Ascending aorta (tissue), 2 donors: ENCODE results near the gene ELFN1. TPM values are rescaled to one million over a fixed set of nuclear protein-coding genes. Genes with fewer than 3 reads are reported as not detected.

Experiments used
- DNase-seq, 2 donors: peaks; one replicate each; pipeline ENCODE4 v3.0.0-alpha.2; 2019; ENCODE audit warnings: low spot score in 2 of 2
- H3K27ac ChIP-seq, 2 donors: fragments of 200-600 bp; sonication (generic); one replicate each; pipeline ENCODE4 v1.5.1; 2016 to 2017; ENCODE audit warnings: mild to moderate bottlenecking in 1 of 2
- H3K27me3 ChIP-seq: fragments of 200-600 bp; sonication (generic); one replicate; pipeline ENCODE4 v1.5.1; 2017
- H3K36me3 ChIP-seq, 2 donors: fragments of 200-600 bp; sonication (generic); one replicate each; pipeline ENCODE4 v1.5.1; 2016
- H3K4me1 ChIP-seq, 2 donors: fragments of 200-600 bp; sonication (generic); one replicate each; pipeline ENCODE4 v1.5.1; 2016 to 2017; ENCODE audit warnings: mild to moderate bottlenecking in 1 of 2
- H3K4me3 ChIP-seq, 2 donors: fragments of 200-600 bp; sonication (generic); one replicate each; pipeline ENCODE4 v1.5.1; 2016 to 2017; ENCODE audit warnings: mild to moderate bottlenecking in 1 of 2
- H3K9me3 ChIP-seq, 2 donors: fragments of 200-600 bp; sonication (generic); one replicate each; pipeline ENCODE4 v1.5.1; 2016
- intact Hi-C: fragments of 100-400 bp; cut with DNase I; formaldehyde crosslinking; loops from one replicate; pipeline ENCODE4 v1.15.1; 2023
- total RNA-seq: library from RNA; depleted of rRNA; stranded (reverse); fragments of >200 nt; gene quantifications from one replicate; pipeline ENCODE4 v1.1.0, GENCODE V29; 2016
- TF ChIP-seq, protein P1 (sequence below), 3 experiments: fragments of 200-600 bp in 2 of 3; fragments of 450-650 bp in 1 of 3; sonication (generic) in 2 of 3; IDR thresholded peaks; one replicate each; pipeline ENCODE4 v1.5.1; 2016 to 2019; ENCODE audit warnings: antibody characterized with exemption in 3 of 3, mild to moderate bottlenecking in 1 of 3, moderate library complexity in 1 of 3

The ELFN1 gene
- total RNA-seq, 1 donor from 2014 or later = 7.3 TPM

DNA sequence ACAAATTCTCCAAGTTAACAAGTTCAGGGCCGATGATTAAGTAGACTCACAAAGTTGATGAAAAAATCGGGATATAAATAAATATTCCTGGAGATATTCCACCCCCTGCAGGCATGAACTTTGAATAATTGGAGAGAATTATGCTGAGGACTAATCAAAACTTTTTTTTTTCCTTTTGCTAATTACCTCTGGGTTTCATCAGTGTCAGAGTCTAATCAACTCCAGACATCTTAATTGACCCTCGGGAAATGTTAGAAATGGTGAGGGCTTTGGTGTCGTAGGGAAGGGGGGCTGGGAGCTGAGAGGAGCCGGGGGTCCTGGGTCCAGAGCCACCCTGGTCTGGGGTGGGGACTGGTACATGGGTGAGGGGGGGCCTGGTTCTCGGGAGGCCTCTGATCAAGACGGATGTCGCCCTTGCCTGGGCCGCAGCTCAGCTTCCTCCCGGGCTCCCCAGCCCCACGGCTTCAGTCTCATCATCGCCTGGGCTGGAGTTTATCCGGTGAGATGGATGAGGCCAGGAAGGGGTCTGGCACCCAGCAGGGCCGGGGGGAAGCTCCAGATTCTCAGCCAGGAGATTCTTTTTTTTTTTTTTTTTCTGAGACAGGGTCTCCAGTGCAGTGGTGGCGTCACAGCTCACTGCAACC, 30.4 kb upstream of the ELFN1 start:
- intact Hi-C loops = no loop called here
- H3K4me3 ChIP-seq = no peak overlapping the region
- H3K27ac ChIP-seq = no peak overlapping the region
- TF ChIP-seq, protein P1, sequence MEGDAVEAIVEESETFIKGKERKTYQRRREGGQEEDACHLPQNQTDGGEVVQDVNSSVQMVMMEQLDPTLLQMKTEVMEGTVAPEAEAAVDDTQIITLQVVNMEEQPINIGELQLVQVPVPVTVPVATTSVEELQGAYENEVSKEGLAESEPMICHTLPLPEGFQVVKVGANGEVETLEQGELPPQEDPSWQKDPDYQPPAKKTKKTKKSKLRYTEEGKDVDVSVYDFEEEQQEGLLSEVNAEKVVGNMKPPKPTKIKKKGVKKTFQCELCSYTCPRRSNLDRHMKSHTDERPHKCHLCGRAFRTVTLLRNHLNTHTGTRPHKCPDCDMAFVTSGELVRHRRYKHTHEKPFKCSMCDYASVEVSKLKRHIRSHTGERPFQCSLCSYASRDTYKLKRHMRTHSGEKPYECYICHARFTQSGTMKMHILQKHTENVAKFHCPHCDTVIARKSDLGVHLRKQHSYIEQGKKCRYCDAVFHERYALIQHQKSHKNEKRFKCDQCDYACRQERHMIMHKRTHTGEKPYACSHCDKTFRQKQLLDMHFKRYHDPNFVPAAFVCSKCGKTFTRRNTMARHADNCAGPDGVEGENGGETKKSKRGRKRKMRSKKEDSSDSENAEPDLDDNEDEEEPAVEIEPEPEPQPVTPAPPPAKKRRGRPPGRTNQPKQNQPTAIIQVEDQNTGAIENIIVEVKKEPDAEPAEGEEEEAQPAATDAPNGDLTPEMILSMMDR (IDR thresholded peaks at IDR 0.05) = no peak
- no peaks in the 10 kb centered on the region for H3K36me3 ChIP-seq
- H3K4me1 ChIP-seq = no peaks in the 10 kb centered on the region
- no peak for DNase-seq
- H3K27me3 ChIP-seq = no peaks in the 10 kb centered on the region
- peaks cover 8 to 15% of the 10 kb centered on the region in 2 donors for H3K9me3 ChIP-seq

DNA sequence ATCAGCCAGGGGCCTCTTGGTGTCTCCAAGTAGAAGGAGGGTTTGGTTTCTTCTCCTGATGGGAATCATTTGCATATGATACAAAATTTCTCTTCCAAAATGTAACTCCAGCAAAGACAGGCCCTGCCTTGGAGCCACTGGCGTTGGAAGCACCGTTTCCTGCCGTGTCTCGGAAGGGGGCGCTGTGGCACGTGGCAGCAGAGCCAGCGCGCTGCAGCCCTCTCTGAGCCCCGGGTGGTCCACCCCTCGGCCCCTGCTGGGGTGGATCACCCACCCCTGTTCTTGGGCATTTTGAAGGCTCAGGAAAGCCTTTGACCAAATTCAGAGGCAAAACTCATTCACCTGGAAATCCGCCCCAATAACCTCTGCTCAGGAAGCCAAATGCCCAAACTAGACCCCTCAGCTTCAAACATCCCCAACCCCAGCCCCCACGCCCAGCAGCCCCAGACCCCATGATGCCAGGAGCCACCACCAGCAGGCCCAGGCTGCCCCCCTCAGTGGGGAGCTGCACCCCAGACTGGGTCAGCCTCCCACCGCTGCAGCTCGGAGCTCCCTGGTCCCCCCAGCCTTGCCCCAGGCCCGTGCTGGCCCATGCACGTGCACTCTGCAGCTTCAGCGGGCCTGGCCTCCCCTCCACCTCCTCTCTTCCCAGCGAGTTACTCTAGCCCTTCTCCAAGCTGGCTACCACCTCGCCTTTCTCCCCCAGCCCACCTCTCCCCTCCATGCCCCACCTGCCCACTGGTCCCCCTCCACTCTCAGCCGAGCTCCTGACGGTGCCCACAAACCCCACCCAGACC, 29.5 kb upstream of the ELFN1 start:
- no peaks in the 10 kb centered on the region for H3K27me3 ChIP-seq
- no peak for DNase-seq
- H3K4me1 ChIP-seq = no peaks in the 10 kb centered on the region
- intact Hi-C loops = no loop called here
- no peak overlapping the region for H3K4me3 ChIP-seq
- TF ChIP-seq, protein P1 (IDR thresholded peaks at IDR 0.05) = no peak
- H3K9me3 ChIP-seq = peaks cover 3 to 12% of the 10 kb centered on the region in 2 donors
- H3K36me3 ChIP-seq = no peaks in the 10 kb centered on the region
- H3K27ac ChIP-seq = no peak overlapping the region

DNA sequence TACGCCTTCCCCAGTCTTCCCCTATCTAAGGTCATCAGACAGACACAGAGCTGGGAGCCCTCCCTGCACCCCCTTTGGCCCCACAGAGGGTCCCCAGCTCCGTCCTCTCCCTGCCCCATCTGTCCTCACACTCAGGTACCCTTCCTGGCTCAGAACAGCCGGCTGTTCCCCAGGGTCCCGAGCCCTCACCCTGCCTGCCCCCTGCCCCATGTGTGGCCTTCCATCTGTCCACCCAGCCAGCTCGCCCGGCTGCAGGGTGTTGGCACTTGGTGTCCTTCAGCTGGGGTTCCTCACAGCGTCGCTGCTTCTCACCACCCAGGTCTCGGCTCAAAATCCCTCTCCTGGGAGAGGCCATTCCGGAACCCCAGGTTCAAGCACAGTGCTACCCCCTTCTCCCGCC, 28.9 kb upstream of the ELFN1 start:
- TF ChIP-seq, protein P1 (IDR thresholded peaks at IDR 0.05) = no peak
- no peaks in the 10 kb centered on the region for H3K36me3 ChIP-seq
- no peaks in the 10 kb centered on the region for H3K4me1 ChIP-seq
- DNase-seq = no peak
- no peak overlapping the region for H3K4me3 ChIP-seq
- H3K27ac ChIP-seq = no peak overlapping the region
- H3K27me3 ChIP-seq = no peaks in the 10 kb centered on the region
- intact Hi-C loops = no loop called here
- H3K9me3 ChIP-seq = peaks cover 3 to 12% of the 10 kb centered on the region in 2 donors

DNA sequence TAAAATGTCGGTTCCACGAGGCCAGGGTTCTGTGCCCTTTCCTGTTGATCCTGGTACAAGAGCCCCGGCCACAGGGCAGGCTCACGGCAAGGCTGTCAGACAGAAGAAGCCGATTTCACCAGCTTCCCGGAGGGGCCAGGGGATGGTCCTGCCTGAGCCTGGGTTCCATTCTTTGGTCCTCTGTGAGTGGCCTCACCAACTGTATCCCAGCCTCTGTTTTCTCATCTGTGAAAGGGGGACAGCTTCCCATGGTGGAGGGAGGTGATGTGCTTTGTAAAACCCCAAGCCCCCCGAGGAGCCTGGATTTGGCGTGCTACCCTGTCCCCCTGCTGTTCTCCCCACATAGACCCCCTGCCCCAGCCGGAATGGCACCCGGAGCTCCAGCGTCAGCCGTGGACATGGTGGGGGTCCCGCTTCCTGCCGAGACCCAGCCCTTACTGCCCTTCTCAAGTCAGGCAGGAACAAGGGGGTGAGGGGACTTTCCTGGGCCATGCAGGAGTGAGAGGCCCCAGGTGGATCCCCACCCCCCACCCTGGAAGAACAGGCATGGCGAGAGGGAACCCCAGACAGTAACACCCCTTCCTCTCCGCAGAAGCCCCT, 28.3 kb upstream of the ELFN1 start:
- Histone ChIP-seq H3K27ac (no peak overlapping the region), H3K9me3 (peaks cover 3 to 10% of the 10 kb centered on the region in 2 donors), H3K4me1 (peaks cover 0 to under 1% of the 10 kb centered on the region in 2 donors), H3K4me3 (no peak overlapping the region), H3K36me3 (no peaks in the 10 kb centered on the region), H3K27me3 (no peaks in the 10 kb centered on the region)
- no peak for DNase-seq
- TF ChIP-seq, protein P1 (IDR thresholded peaks at IDR 0.05) = no peak
- intact Hi-C loops = no loop called here

DNA sequence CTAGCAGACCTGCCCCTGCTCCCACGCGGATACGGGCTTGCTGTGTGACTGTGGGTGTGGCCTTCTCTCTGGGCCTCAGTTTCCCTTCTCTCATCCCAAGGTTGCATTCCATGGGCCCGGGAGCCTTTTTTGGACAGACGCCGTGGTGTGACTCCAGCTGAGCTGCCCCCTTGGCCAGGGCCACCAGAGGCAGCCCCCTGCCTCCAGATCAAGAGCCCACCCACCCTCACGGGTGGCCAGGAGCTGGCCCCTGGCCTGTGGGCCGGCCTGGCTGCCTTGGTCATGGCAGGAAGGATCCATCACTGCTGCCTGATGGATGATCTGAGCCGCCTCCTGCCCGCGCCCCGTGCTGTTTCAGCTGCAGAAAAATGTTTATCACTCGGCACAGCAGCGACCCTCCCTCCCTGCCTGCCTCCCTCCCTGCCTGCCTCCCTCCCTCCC, 27.8 kb upstream of the ELFN1 start:
- Histone ChIP-seq H3K27me3 (no peaks in the 10 kb centered on the region), H3K36me3 (no peaks in the 10 kb centered on the region), H3K4me3 (no peak overlapping the region), H3K27ac (no peak overlapping the region), H3K9me3 (peaks cover under 1 to 4% of the 10 kb centered on the region in 2 donors), H3K4me1 (peaks cover 0 to 6% of the 10 kb centered on the region in 2 donors)
- no peak for DNase-seq
- intact Hi-C loops = no loop called here
- TF ChIP-seq, protein P1 (IDR thresholded peaks at IDR 0.05) = no peak
